LNCAP (cell line): Measurements from ENCODE around the gene DOCK10.

ENCODE experiments used
- TF ChIP-seq, protein P1 (sequence below): fragments of 450-650 bp; IDR thresholded peaks from 2 replicates; pipeline ENCODE4 v1.5.1; 2017; ENCODE audit warnings: mild to moderate bottlenecking

The DOCK10 gene

DNA sequence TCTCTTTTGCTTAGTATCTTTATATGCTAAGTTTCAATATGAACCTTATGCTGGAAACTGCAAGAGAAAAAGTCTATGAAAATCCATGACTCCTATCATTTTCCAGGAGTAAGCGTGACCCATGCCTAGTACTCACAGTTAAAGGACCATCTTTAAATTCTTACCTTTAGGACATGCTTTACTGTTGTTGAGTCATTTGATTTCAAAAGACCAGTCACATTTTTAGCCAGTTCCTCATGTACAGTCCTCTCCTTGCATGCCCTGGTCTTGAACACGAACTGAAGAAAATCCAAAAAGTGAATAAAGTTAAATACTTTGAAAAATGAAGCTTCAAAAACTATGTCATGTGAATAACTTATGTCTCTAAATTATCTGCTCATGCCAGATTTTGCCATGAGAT, 208.3 kb downstream of the DOCK10 start:
- TF ChIP-seq, protein P1, sequence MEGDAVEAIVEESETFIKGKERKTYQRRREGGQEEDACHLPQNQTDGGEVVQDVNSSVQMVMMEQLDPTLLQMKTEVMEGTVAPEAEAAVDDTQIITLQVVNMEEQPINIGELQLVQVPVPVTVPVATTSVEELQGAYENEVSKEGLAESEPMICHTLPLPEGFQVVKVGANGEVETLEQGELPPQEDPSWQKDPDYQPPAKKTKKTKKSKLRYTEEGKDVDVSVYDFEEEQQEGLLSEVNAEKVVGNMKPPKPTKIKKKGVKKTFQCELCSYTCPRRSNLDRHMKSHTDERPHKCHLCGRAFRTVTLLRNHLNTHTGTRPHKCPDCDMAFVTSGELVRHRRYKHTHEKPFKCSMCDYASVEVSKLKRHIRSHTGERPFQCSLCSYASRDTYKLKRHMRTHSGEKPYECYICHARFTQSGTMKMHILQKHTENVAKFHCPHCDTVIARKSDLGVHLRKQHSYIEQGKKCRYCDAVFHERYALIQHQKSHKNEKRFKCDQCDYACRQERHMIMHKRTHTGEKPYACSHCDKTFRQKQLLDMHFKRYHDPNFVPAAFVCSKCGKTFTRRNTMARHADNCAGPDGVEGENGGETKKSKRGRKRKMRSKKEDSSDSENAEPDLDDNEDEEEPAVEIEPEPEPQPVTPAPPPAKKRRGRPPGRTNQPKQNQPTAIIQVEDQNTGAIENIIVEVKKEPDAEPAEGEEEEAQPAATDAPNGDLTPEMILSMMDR, result no peak

DNA sequence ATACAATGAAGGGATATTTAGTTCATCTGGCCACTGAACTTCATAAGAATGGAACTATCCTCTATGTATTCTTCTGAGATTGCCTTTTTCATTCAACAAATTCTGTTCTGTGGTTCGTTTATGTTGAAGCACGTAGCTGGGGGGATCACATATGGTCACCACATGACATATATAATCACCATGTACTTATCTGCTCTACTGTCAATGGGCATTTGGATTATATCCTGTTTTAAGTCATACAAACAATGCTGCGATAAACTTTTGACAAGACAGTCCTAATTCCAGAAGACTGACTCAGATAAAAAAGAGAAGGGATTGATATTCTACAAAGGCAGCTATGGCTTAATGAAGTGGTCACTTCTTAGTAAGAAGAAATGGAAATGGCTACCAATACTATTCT, 210.1 kb downstream of the DOCK10 start:
- TF ChIP-seq, protein P1, result no peak

DNA sequence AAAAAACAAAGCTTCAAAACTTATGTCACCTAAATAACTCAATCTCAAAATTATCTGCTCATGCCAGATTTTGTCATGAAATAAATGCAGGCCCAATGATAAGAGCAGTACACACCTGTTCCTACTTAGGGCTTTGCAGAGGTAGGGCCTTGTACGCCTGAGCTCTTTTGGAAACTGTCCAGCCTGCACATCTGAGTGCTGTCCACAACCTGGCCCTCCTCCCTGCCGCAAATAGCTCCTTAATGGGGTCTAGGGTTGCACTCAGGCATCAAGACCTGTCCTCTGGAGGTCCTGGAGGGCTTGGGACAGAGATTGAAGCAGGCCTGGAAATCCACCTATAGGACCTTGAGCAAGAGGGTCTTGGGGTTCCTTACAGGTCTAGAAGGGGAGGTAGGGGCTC, 210.7 kb downstream of the DOCK10 start:
- TF ChIP-seq, protein P1, result no peak

DNA sequence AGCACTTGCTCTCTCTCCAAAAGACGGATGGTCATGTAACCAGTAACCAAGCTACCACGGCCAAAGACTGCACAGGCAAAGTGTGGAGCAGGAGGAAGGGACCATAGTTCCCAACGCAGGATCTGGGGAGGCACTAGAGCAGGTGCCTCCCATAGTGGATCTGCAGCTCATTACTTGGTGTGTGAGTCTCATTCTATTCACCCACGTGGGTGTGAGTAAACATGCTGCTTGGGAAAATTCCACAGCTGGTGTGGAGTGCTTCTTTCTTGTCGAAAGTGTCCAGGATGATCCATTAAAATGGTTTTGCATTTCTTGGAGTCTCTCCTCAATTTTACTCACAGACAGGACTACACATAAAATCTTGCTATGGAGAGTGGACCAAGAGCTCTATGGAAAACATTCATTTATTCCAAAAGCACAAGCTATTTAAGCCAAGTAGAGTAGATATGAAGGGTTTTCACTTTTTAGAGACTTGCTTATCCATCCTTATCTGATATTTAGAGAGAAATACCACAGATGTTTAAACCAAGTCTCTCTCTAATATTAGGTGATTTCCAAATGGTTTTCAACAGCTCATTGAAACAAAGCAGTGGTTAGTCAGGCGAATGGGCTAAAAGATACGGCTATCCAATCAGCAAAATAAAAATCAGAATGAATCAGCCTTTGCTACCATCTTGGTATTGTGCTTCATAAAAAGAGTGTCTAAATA, 221.8 kb downstream of the DOCK10 start:
- TF ChIP-seq, protein P1, result no peak

DNA sequence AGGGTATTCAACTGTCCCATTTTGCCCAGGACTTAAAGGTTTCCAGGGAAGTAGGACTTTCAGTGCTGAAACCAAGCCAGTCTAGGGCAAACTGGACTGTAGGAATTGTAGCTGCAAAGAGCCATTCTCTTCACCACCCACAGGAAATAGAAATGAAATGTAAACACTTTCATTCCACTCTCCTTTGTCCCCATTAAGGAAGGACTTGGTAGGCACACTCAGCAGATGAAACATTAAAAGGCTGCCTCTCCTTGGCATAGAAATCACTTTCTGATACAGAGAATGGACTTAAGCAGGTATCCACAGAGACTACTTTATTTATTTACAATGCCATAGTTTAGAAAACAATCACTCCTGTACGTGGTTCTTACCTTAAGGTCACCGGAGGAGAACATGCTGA, 223.2 kb downstream of the DOCK10 start:
- TF ChIP-seq, protein P1, result no peak

DNA sequence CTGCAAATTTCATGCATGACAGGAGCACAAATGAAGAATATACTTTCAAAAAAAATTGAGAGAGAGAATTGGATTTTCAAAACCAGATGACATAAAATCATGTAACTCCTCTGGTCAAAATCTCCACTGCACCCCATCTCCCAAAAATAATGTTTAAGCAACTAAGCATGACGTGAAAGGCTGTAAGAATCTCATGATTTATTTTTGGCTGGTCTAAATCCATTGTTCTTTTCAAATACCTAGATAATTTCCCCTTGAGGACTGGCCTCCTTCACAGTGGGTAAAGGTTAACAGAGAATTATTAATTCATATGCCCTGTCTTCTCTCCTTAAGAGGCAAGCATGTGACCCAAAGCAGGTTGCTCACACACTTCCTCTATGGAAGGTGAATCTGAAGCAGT, 224.6 kb downstream of the DOCK10 start:
- TF ChIP-seq, protein P1, result no peak

DNA sequence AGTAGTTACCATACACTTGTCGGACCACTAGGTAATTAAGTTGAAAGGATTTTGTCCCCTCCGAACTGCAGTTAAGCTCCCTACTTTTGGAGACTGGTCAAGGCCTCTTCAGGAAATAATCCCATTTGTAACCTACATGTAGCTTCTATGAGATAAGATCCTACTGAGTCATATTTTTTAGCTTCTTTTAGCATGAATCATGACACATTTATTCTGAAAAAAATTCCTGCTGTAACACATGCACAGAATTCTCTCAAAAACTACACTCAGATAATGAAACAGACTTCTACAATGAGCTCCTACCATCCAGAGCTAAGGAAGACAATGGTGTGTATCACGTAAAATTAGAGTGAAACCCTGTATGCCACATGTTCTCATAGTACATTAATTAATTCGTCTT, 225.5 kb downstream of the DOCK10 start:
- TF ChIP-seq, protein P1, result no peak

DNA sequence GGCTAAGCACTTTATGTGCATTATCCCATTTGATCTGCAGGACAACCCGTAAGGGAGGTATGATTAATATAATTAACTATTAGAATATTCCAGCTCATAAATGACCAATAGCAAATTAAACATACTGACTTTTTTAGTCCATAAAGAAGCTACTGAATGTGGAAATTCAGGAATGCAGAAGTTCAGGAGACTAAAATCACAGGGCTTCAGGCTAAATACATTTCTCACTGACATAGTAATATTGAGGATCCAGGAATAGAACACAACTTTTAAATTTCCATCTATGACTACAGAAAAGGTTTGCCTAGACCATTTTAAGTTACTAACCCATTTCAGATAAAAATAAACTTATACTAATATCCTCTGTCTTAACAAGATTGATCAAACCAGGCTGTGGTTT, 228.7 kb downstream of the DOCK10 start:
- TF ChIP-seq, protein P1, result no peak
